Hepatocyte (in vitro differentiated cells): ENCODE measurements around the gene ZNF334. TPM values are rescaled to one million over a fixed set of nuclear protein-coding genes. Genes with fewer than 3 reads are reported as not detected.

Experiments used
- DNase-seq: peaks from one replicate; pipeline ENCODE4 v3.0.0-alpha.2; 2016; ENCODE audit warnings: low spot score
- H2AFZ ChIP-seq: fragments of 200-600 bp; sonication (generic); 2 replicates; pipeline ENCODE4 v1.6.0; 2016; ENCODE audit warnings: antibody characterized with exemption, mild to moderate bottlenecking
- H3K27ac ChIP-seq: fragments of 200-600 bp; sonication (generic); 2 replicates; pipeline ENCODE4 v1.5.1; 2016; ENCODE audit warnings: mild to moderate bottlenecking
- H3K27me3 ChIP-seq: fragments of 200-600 bp; sonication (generic); 2 replicates; pipeline ENCODE4 v1.6.1; 2016
- H3K36me3 ChIP-seq: fragments of 200-600 bp; sonication (generic); replicated peaks from 2 replicates; pipeline ENCODE4 v1.5.1; 2016; ENCODE audit warnings: low read depth; ENCODE audit not compliant: insufficient read depth
- H3K4me1 ChIP-seq: fragments of 200-600 bp; sonication (generic); 2 replicates; pipeline ENCODE4 v1.5.1; 2016; ENCODE audit warnings: mild to moderate bottlenecking, moderate library complexity; ENCODE audit not compliant: insufficient read depth
- H3K4me2 ChIP-seq: fragments of 200-600 bp; sonication (generic); 2 replicates; pipeline ENCODE4 v1.6.0; 2016
- H3K4me3 ChIP-seq: fragments of 200-600 bp; sonication (generic); 2 replicates; pipeline ENCODE4 v1.5.1; 2016; ENCODE audit warnings: mild to moderate bottlenecking
- H3K79me2 ChIP-seq: fragments of 200-600 bp; sonication (generic); 2 replicates; pipeline ENCODE4 v1.6.0; 2017; ENCODE audit warnings: mild to moderate bottlenecking
- H3K9me2 ChIP-seq: fragments of 200-600 bp; sonication (generic); replicated peaks from 2 replicates; pipeline ENCODE4 v1.6.0; 2017; ENCODE audit warnings: mild to moderate bottlenecking; ENCODE audit not compliant: insufficient read depth
- H3K9me3 ChIP-seq: fragments of 200-600 bp; sonication (generic); 2 replicates; pipeline ENCODE4 v1.5.1; 2016; ENCODE audit warnings: low read depth, mild to moderate bottlenecking
- H4K20me1 ChIP-seq: fragments of 200-600 bp; sonication (generic); 2 replicates; pipeline ENCODE4 v1.6.0; 2016; ENCODE audit warnings: mild to moderate bottlenecking; ENCODE audit not compliant: insufficient read depth, poor library complexity, severe bottlenecking
- CTCF ChIP-seq: fragments of 200-600 bp; sonication (generic); IDR thresholded peaks from 2 replicates; pipeline ENCODE4 v1.5.1; 2016; ENCODE audit warnings: antibody characterized with exemption, mild to moderate bottlenecking; ENCODE audit not compliant: poor library complexity
- EZH2 ChIP-seq: fragments of 200-600 bp; sonication (generic); IDR thresholded peaks from 2 replicates; pipeline ENCODE4 v1.6.1; 2016; ENCODE audit warnings: antibody characterized with exemption, mild to moderate bottlenecking, borderline replicate concordance
- EZH2phosphoT487 ChIP-seq: fragments of 200-600 bp; sonication (generic); IDR thresholded peaks from one replicate; pipeline ENCODE4 v1.6.1; 2018; ENCODE audit warnings: antibody characterized with exemption, mild to moderate bottlenecking, low read depth, moderate library complexity; ENCODE audit not compliant: unreplicated experiment, severe bottlenecking
- WGBS: methylation state at CpG from one replicate; pipeline ENCODE4 v1.1.6; 2016; ENCODE audit warnings: low lambda C conversion rate; ENCODE audit errors: missing lambda C conversion rate; 5-methylcytosine and 5-hydroxymethylcytosine counted together
- polyA plus RNA-seq: library from polyadenylated mRNA; unstranded; fragments of >200 nt; fragmentation: Nextera tagmentation; extraction: Ambion mirVana; gene quantifications from 2 replicates; pipeline ENCODE4 v1.2.1, GENCODE V29; 2016
- total RNA-seq: library from RNA; depleted of rRNA; stranded (reverse); fragments of >200 nt; gene quantifications from 2 replicates; pipeline ENCODE4 v1.2.3, GENCODE V29; 2014

ZNF334 gene
- total and polyA plus RNA-seq, 2 experiments from 2014 or later = 6.3 to 12.6 TPM

GRCh38 chr20:46550461-46550860 lies 37.1 kb upstream of the ZNF334 start, which contains the start of gene OCSTAMP:
OCSTAMP (minus strand) TSS chr20:46550654; CDS start chr20:46550560, 94 bp downstream.
- no peaks in the 10 kb centered on the region for H4K20me1 ChIP-seq
- H3K4me1 ChIP-seq = no peaks in the 10 kb centered on the region
- no peaks in the 10 kb centered on the region for H3K79me2 ChIP-seq
- no peaks in the 10 kb centered on the region for H3K36me3 ChIP-seq
- 88% methylated on average over 9 of the region's 9 CpGs for WGBS
- no peak within 1 kb of the TSS for H3K4me2 ChIP-seq
- H3K27ac ChIP-seq = no peak within 1 kb of the TSS
- DNase-seq = no peak
- no peaks in the 10 kb centered on the region for H3K9me2 ChIP-seq
- no peaks in the 10 kb centered on the region for H3K9me3 ChIP-seq
- peaks cover 4% of the 10 kb centered on the region for H3K27me3 ChIP-seq
- no peak for TF ChIP-seq EZH2
- TF ChIP-seq EZH2phosphoT487 = no peak
- TF ChIP-seq CTCF = no peak
- no peak within 1 kb of the TSS for H2AFZ ChIP-seq
- H3K4me3 ChIP-seq = no peak within 1 kb of the TSS

- no peaks in the 10 kb centered on the region for H3K4me1 ChIP-seq
- no peak overlapping the region for H2AFZ ChIP-seq
- no peak overlapping the region for H3K27ac ChIP-seq
- TF ChIP-seq CTCF = no peak
- TF ChIP-seq EZH2phosphoT487 = no peak
- TF ChIP-seq EZH2 = no peak
- H3K27me3 ChIP-seq = peaks cover 4% of the 10 kb centered on the region
- no peak overlapping the region for H3K4me2 ChIP-seq
- no peak overlapping the region for H3K4me3 ChIP-seq
- H3K36me3 ChIP-seq = no peaks in the 10 kb centered on the region
- H3K79me2 ChIP-seq = no peaks in the 10 kb centered on the region
- no peaks in the 10 kb centered on the region for H4K20me1 ChIP-seq
- no peaks in the 10 kb centered on the region for H3K9me3 ChIP-seq
- H3K9me2 ChIP-seq = no peaks in the 10 kb centered on the region
- DNase-seq = no peak
- 80% methylated on average over 4 of the region's 4 CpGs for WGBS
These were observed 36.0 kb upstream of the ZNF334 start for GRCh38 chr20:46549188-46549972.

- H3K4me2 ChIP-seq = no peak overlapping the region
- no peaks in the 10 kb centered on the region for H3K36me3 ChIP-seq
- H3K27me3 ChIP-seq = peaks cover 4% of the 10 kb centered on the region
- DNase-seq = no peak
- no peaks in the 10 kb centered on the region for H3K9me3 ChIP-seq
- no peaks in the 10 kb centered on the region for H3K79me2 ChIP-seq
- TF ChIP-seq EZH2phosphoT487 (no peak), EZH2 (no peak), CTCF (no peak)
- H3K9me2 ChIP-seq = no peaks in the 10 kb centered on the region
- no peaks in the 10 kb centered on the region for H3K4me1 ChIP-seq
- 89% methylated on average over 5 of the region's 5 CpGs for WGBS
- no peak overlapping the region for H3K4me3 ChIP-seq
- H3K27ac ChIP-seq = no peak overlapping the region
- no peak overlapping the region for H2AFZ ChIP-seq
- H4K20me1 ChIP-seq = no peaks in the 10 kb centered on the region
These were observed 35.3 kb upstream of the ZNF334 start for GRCh38 chr20:46548688-46549087.
